ENCODE measurements around the gene ERGIC1. TPM values are rescaled to one million over a fixed set of nuclear protein-coding genes. Genes with fewer than 3 reads are reported as not detected.

The ERGIC1 gene
- total and polyA plus RNA-seq, 2 experiments from 2014 or later, result 25.2 to 92.2 TPM

DNA sequence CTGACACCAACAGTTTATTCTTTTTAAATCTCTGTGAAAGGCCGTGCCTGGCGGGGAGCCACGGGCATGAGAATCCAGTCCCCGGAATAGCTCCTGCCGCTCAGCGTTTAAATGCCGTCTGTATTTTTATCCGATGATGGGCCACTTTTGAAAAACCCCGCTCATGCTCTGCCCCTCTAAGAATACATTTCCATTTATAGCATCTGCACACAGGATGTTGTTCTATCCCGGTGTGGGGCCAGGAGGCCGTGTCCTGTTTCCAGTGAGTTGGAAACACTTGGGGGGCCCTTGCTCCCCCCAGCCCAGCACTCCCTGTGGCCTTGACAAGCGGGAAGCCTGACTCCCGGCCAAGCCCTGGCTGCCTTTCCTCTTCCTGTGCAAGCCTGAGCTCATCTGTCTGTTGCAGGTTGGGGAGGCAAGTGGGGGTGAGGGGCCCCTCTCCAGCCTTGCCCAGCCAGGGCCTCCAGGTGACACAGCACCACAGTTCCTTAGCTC, 39.0 kb downstream of the ERGIC1 start (continued):
- TF ChIP-seq, protein P1, sequence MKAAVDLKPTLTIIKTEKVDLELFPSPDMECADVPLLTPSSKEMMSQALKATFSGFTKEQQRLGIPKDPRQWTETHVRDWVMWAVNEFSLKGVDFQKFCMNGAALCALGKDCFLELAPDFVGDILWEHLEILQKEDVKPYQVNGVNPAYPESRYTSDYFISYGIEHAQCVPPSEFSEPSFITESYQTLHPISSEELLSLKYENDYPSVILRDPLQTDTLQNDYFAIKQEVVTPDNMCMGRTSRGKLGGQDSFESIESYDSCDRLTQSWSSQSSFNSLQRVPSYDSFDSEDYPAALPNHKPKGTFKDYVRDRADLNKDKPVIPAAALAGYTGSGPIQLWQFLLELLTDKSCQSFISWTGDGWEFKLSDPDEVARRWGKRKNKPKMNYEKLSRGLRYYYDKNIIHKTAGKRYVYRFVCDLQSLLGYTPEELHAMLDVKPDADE (IDR thresholded peaks at IDR 0.05), result no peak

DNA sequence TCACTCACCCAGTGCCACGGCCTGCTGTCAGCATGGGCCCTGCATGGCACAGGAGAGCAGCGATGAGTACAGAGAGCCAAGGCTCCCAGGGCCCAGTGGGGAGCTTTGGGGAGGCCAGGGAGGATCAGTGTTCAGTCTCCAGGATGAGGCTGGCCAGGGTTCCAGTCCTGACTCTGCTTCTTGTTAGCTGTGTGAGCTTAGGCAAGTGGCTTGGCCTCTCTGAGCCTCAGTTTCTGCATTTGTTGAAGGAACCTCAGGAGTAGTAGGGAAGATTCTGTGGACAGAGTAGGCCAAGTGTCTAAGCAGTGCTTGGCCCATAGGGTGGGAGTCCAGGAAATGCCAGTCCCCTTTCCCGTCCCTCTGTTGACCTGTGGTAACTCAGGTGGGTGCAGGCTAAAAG, 39.5 kb downstream of the ERGIC1 start:
- Histone ChIP-seq H3K79me2 (replicated peaks; ENCODE audit: insufficient read depth) (peaks cover 70% of the 10 kb centered on the region), H3K4me1 (ENCODE audit: insufficient read depth) (peaks cover 48% of the 10 kb centered on the region), H3K27me3 (ENCODE audit: insufficient read depth) (no peaks in the 10 kb centered on the region), H3K36me3 (ENCODE audit: insufficient read depth) (no peaks in the 10 kb centered on the region; the same call in 1 of the 2 replicates), H3K9me2 (ENCODE audit: insufficient read depth) (no peaks in the 10 kb centered on the region), H4K20me1 (replicated peaks; ENCODE audit: insufficient read depth) (peaks cover 59% of the 10 kb centered on the region), H2AFZ (no peak overlapping the region), H3F3A (replicated peaks; ENCODE audit: low read depth) (peaks cover 4% of the 10 kb centered on the region; the same call in 1 of the 2 replicates), H3K4me2 (no peak overlapping the region), H3K27ac (ENCODE audit: low read depth) (0 out of 2 replicates have a peak overlapping the region, but pooled peaks have one; percentile 81), H3K4me3 (no peak overlapping the region)
- peaks cover 15% of the 10 kb centered on the region for H3K27me3 Mint-ChIP-seq (ENCODE audit: insufficient read depth, low read depth, poor library complexity)
- no peak overlapping the region for H3K27ac Mint-ChIP-seq
- H3K4me3 Mint-ChIP-seq, result no peak overlapping the region
- peaks cover 6% of the 10 kb centered on the region for H3K4me1 Mint-ChIP-seq
- H3K36me3 Mint-ChIP-seq (ENCODE audit: low read depth), result no peaks in the 10 kb centered on the region; the same call in 2 of the 3 replicates
- DNase-seq (ENCODE audit: low spot score) (no peak), ATAC-seq (0 out of 3 replicates have a peak, but pooled peaks have one; percentile 7)
- H3K9me3 Mint-ChIP-seq, result no peaks in the 10 kb centered on the region; the same call in 2 of the 3 replicates
- TF ChIP-seq JUNB (IDR thresholded peaks at IDR 0.05; ENCODE audit: unreplicated experiment), result no peak
- no peak for TF ChIP-seq REST (IDR thresholded peaks at IDR 0.05; ENCODE audit: unreplicated experiment)
- TF ChIP-seq EZH2 (IDR thresholded peaks at IDR 0.05; ENCODE audit: low read depth, unreplicated experiment), result no peak
- no peak for TF ChIP-seq CREB1 (CRISPR knock-in tag; IDR thresholded peaks at IDR 0.05; ENCODE audit: low read depth)
- TF ChIP-seq CTCF (conservative IDR thresholded peaks at IDR 0.05; ENCODE audit: low read depth in 2 of 2), result no peak
- no peak for TF ChIP-seq EZH2phosphoT487 (IDR thresholded peaks at IDR 0.05; ENCODE audit: unreplicated experiment)
- TF ChIP-seq ZNF331 (CRISPR knock-in tag; IDR thresholded peaks at IDR 0.05; ENCODE audit: low read depth), result no peak
- TF ChIP-seq, protein P1 (IDR thresholded peaks at IDR 0.05), result no peak
- TF ChIP-seq ZNF114 (CRISPR knock-in tag; IDR thresholded peaks at IDR 0.05), result no peak
- TF ChIP-seq, protein P2, sequence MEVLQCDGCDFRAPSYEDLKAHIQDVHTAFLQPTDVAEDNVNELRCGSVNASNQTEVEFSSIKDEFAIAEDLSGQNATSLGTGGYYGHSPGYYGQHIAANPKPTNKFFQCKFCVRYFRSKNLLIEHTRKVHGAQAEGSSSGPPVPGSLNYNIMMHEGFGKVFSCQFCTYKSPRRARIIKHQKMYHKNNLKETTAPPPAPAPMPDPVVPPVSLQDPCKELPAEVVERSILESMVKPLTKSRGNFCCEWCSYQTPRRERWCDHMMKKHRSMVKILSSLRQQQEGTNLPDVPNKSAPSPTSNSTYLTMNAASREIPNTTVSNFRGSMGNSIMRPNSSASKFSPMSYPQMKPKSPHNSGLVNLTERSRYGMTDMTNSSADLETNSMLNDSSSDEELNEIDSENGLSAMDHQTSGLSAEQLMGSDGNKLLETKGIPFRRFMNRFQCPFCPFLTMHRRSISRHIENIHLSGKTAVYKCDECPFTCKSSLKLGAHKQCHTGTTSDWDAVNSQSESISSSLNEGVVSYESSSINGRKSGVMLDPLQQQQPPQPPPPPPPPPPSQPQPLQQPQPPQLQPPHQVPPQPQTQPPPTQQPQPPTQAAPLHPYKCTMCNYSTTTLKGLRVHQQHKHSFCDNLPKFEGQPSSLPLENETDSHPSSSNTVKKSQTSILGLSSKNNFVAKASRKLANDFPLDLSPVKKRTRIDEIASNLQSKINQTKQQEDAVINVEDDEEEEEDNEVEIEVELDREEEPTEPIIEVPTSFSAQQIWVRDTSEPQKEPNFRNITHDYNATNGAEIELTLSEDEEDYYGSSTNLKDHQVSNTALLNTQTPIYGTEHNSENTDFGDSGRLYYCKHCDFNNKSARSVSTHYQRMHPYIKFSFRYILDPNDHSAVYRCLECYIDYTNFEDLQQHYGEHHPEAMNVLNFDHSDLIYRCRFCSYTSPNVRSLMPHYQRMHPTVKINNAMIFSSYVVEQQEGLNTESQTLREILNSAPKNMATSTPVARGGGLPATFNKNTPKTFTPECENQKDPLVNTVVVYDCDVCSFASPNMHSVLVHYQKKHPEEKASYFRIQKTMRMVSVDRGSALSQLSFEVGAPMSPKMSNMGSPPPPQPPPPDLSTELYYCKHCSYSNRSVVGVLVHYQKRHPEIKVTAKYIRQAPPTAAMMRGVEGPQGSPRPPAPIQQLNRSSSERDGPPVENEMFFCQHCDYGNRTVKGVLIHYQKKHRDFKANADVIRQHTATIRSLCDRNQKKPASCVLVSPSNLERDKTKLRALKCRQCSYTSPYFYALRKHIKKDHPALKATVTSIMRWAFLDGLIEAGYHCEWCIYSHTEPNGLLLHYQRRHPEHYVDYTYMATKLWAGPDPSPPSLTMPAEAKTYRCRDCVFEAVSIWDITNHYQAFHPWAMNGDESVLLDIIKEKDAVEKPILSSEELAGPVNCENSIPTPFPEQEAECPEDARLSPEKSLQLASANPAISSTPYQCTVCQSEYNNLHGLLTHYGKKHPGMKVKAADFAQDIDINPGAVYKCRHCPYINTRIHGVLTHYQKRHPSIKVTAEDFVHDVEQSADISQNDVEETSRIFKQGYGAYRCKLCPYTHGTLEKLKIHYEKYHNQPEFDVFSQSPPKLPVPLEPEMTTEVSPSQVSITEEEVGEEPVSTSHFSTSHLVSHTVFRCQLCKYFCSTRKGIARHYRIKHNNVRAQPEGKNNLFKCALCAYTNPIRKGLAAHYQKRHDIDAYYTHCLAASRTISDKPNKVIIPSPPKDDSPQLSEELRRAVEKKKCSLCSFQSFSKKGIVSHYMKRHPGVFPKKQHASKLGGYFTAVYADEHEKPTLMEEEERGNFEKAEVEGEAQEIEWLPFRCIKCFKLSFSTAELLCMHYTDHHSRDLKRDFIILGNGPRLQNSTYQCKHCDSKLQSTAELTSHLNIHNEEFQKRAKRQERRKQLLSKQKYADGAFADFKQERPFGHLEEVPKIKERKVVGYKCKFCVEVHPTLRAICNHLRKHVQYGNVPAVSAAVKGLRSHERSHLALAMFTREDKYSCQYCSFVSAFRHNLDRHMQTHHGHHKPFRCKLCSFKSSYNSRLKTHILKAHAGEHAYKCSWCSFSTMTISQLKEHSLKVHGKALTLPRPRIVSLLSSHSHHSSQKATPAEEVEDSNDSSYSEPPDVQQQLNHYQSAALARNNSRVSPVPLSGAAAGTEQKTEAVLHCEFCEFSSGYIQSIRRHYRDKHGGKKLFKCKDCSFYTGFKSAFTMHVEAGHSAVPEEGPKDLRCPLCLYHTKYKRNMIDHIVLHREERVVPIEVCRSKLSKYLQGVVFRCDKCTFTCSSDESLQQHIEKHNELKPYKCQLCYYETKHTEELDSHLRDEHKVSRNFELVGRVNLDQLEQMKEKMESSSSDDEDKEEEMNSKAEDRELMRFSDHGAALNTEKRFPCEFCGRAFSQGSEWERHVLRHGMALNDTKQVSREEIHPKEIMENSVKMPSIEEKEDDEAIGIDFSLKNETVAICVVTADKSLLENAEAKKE (CRISPR knock-in tag; IDR thresholded peaks at IDR 0.05), result no peak
- TF ChIP-seq POLR2AphosphoS5 (IDR thresholded peaks at IDR 0.05; ENCODE audit: low read depth), result no peak
